Fibroblast of lung (primary cell): ENCODE measurements around the gene DNHD1.

Experiments
- CTCF ChIP-seq, 2 donors: IDR thresholded peaks in 1 of 2; conservative IDR thresholded peaks in 1 of 2; 1 replicate in 1 of 2; 2 replicates in 1 of 2; pipeline ENCODE4 v1.5.1; 2011 to 2012; ENCODE audit warnings: low read length in 2 of 2, control low read depth in 1 of 2, inconsistent platforms in 1 of 2, low read depth in 1 of 2, mild to moderate bottlenecking in 1 of 2
- EZH2 ChIP-seq: IDR thresholded peaks from 2 replicates; pipeline ENCODE4 v1.5.1; 2012; ENCODE audit warnings: low read length, control low read depth, mild to moderate bottlenecking; ENCODE audit errors: missing control alignments

- TF ChIP-seq CTCF (conservative IDR thresholded peaks at IDR 0.05 in 1 of 2, IDR thresholded peaks at IDR 0.05 in 1 of 2; ENCODE audit: low read depth in 1 of 2, low read length in 2 of 2): no peak
- TF ChIP-seq EZH2: no peak
Observed at GRCh38 chr11:6545917-6546605, 49.0 kb downstream of the DNHD1 start.
